Nephron progenitor cell (in vitro differentiated cells): ENCODE results near the gene RNF145.
A peak's percentile ranks its signal among the peaks of the same experiment; 100 is the strongest.

Source experiments
- DNase-seq: peaks from one replicate; pipeline ENCODE4 v3.0.0; 2021
- H3K27ac Mint-ChIP-seq: 2 replicates; pipeline ENCODE4 v1.8.0; 2021; ENCODE audit warnings: mild to moderate bottlenecking, moderate library complexity, mixed read lengths
- H3K27me3 Mint-ChIP-seq: 2 replicates; pipeline ENCODE4 v1.8.0; 2021; ENCODE audit warnings: mild to moderate bottlenecking, low read depth, mixed read lengths; ENCODE audit not compliant: poor library complexity
- H3K36me3 Mint-ChIP-seq: 2 replicates; pipeline ENCODE4 v1.8.0; 2021; ENCODE audit warnings: low read depth, mixed read lengths
- H3K4me1 Mint-ChIP-seq: 2 replicates; pipeline ENCODE4 v1.8.0; 2021; ENCODE audit warnings: mixed read lengths
- H3K4me3 Mint-ChIP-seq: 2 replicates; pipeline ENCODE4 v1.8.0; 2021; ENCODE audit warnings: mild to moderate bottlenecking, moderate library complexity, mixed read lengths
- H3K9me3 Mint-ChIP-seq: 2 replicates; pipeline ENCODE4 v1.8.0; 2021; ENCODE audit warnings: mild to moderate bottlenecking, moderate library complexity, mixed read lengths
- TF ChIP-seq, protein P1 (sequence below): fragments of 200-600 bp; sonication (generic); IDR thresholded peaks from 2 replicates; pipeline ENCODE4 v1.5.0; 2021; ENCODE audit warnings: antibody characterized with exemption

The RNF145 gene

DNA sequence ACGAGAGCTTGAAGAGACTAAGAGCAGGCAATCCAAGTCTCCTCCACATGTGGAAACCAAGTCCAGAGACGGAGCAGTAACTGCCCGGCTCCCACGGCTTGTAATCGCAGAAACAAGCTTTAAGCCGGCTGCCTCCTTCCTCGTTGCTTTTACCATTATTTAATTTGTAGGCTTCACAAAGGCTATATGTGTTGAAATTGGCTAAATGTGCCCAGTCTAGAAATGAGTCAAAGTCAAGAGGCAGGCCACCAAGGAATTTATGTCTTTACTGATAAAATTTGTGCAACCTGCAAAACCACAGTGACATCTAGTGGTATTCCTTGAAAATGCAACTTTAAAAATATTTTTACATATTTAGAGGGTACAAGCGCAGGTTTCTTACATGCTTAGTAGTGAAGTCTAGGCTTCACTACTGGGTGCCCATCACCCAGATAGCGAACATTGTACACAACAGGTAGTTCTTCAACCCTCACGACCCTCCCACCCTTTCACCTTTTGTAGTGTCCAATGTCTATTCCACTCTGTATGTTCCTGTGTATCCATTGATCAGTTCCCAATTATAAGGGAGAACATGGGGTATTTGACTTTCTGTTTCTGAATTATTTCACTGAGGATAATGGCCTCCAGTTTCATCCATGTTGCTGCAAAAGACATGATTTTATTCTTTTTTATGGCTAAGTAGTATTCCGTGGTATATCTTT, 76.2 kb downstream of the RNF145 start:
- H3K27me3 Mint-ChIP-seq = peaks cover 27% of the 10 kb centered on the region
- no peak overlapping the region for H3K27ac Mint-ChIP-seq
- H3K9me3 Mint-ChIP-seq = peaks cover 2% of the 10 kb centered on the region
- H3K4me3 Mint-ChIP-seq = no peak overlapping the region
- peaks cover 27% of the 10 kb centered on the region for H3K4me1 Mint-ChIP-seq
- no peaks in the 10 kb centered on the region for H3K36me3 Mint-ChIP-seq
- TF ChIP-seq, protein P1, sequence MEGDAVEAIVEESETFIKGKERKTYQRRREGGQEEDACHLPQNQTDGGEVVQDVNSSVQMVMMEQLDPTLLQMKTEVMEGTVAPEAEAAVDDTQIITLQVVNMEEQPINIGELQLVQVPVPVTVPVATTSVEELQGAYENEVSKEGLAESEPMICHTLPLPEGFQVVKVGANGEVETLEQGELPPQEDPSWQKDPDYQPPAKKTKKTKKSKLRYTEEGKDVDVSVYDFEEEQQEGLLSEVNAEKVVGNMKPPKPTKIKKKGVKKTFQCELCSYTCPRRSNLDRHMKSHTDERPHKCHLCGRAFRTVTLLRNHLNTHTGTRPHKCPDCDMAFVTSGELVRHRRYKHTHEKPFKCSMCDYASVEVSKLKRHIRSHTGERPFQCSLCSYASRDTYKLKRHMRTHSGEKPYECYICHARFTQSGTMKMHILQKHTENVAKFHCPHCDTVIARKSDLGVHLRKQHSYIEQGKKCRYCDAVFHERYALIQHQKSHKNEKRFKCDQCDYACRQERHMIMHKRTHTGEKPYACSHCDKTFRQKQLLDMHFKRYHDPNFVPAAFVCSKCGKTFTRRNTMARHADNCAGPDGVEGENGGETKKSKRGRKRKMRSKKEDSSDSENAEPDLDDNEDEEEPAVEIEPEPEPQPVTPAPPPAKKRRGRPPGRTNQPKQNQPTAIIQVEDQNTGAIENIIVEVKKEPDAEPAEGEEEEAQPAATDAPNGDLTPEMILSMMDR = peak; percentile 87
- no peak for DNase-seq

GRCh38 chr5:159132429-159133040, 76.8 kb downstream of the RNF145 start:
- H3K9me3 Mint-ChIP-seq = peaks cover 8% of the 10 kb centered on the region
- peaks cover 26% of the 10 kb centered on the region for H3K27me3 Mint-ChIP-seq
- TF ChIP-seq, protein P1 = no peak
- H3K36me3 Mint-ChIP-seq = no peaks in the 10 kb centered on the region
- H3K4me1 Mint-ChIP-seq = peaks cover 27% of the 10 kb centered on the region
- no peak overlapping the region for H3K27ac Mint-ChIP-seq
- DNase-seq = no peak
- no peak overlapping the region for H3K4me3 Mint-ChIP-seq

DNA sequence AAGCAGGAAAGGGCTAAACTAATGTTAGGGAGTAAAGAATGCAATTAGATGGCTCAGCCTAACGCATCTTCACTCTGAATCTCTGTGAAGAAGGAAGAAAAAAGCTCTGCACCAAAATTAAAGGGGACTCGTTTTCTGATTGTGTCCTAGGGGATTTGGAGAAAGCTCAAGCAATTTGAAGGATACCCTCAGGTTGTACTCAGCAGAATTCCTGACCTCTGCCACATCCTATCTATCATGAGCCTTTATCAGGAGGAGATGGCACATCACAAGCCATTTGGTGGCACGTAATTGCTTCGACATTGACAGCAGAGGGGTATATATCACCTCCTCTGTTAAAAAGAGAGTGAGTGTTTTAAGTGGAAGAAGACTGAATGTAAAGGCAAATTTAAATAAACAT, 77.4 kb downstream of the RNF145 start:
- peaks cover 20% of the 10 kb centered on the region for H3K27me3 Mint-ChIP-seq
- no peak for DNase-seq
- peaks cover 14% of the 10 kb centered on the region for H3K9me3 Mint-ChIP-seq
- TF ChIP-seq, protein P1 = no peak
- H3K36me3 Mint-ChIP-seq = no peaks in the 10 kb centered on the region
- H3K4me1 Mint-ChIP-seq = peaks cover 27% of the 10 kb centered on the region
- H3K4me3 Mint-ChIP-seq = peak overlapping the region; percentile 3
- H3K27ac Mint-ChIP-seq = no peak overlapping the region

DNA sequence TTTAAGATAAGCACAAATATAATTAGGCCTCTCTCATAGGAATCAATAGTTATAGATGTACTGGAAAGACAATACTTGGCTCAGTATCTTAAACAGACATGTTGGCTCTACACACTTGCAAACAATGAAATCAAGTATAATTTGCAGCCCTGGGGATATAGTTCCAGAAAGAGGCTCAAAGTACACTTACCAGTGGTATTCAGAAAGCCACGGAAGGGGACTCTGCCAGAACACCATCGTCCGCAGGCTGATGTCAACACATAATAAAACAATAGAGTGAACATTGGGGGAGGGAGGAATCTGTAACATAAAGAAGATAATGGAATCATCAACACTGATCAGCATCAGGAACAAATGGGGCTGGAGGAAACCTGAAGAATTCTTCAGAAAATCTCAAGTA, 78.5 kb downstream of the RNF145 start:
- H3K27me3 Mint-ChIP-seq = peaks cover 19% of the 10 kb centered on the region
- TF ChIP-seq, protein P1 = no peak
- no peak overlapping the region for H3K27ac Mint-ChIP-seq
- H3K4me3 Mint-ChIP-seq = no peak overlapping the region
- peaks cover 25% of the 10 kb centered on the region for H3K9me3 Mint-ChIP-seq
- H3K36me3 Mint-ChIP-seq = no peaks in the 10 kb centered on the region
- DNase-seq = no peak
- H3K4me1 Mint-ChIP-seq = peaks cover 27% of the 10 kb centered on the region

- H3K27ac Mint-ChIP-seq = no peak overlapping the region
- H3K36me3 Mint-ChIP-seq = no peaks in the 10 kb centered on the region
- no peak overlapping the region for H3K4me3 Mint-ChIP-seq
- peaks cover 5% of the 10 kb centered on the region for H3K27me3 Mint-ChIP-seq
- H3K9me3 Mint-ChIP-seq = peaks cover 39% of the 10 kb centered on the region
- H3K4me1 Mint-ChIP-seq = peaks cover 26% of the 10 kb centered on the region
- no peak for DNase-seq
- TF ChIP-seq, protein P1 = no peak
Observed at GRCh38 chr5:159128070-159128541, 81.2 kb downstream of the RNF145 start.
